HCT116 (cell line): Measurements from ENCODE around the gene PRSS53. TPM values are rescaled to one million over a fixed set of nuclear protein-coding genes. Genes with fewer than 3 reads are reported as not detected.

Experiments
- ATAC-seq: fragments of 200-7000 bp; cut with Tn5 transposase; 2 replicates; pipeline ENCODE4 v1.9.1; 2020; ENCODE audit warnings: mild to moderate bottlenecking, moderate library complexity
- BruUV-seq: library from RNA; stranded (reverse); fragments of 400-500 nt; replicated peaks from 2 replicates; lab custom pipeline; 2021; lab: Mats Ljungman, UMichigan
- CTCF ChIA-PET: fragments of 300-600 bp; sonication (Branson Sonifier 250); formaldehyde crosslinking; loops from one replicate; lab custom pipeline; 2021; ENCODE audit warnings: antibody characterized with exemption; lab: Charles Lee
- POLR2A ChIA-PET: fragments of 300-600, 350-600 bp; sonication (Branson Sonifier 250); formaldehyde crosslinking; loops from one replicate; lab custom pipeline; 2021; ENCODE audit warnings: antibody characterized with exemption; lab: Charles Lee
- RAD21 ChIA-PET, 2 experiments: fragments of 300-600 bp; sonication (Branson Sonifier 250); formaldehyde crosslinking; loops; one replicate each; lab custom pipeline; 2023; ENCODE audit warnings: low total read pairs in 2 of 2; ENCODE audit not compliant: uncharacterized antibody in 2 of 2, unreplicated experiment in 2 of 2, low non-redundant PET in 1 of 2; lab: Charles Lee
- DNase-seq: peaks from one replicate; pipeline ENCODE4 v3.0.0-alpha.2; 2010; ENCODE audit warnings: low read depth, low spot score
- H2AFZ ChIP-seq: fragments of 200-600 bp; shearing (Covaris generic), sonication (generic); 2 replicates; pipeline ENCODE4 v1.6.1; 2017; ENCODE audit warnings: low read depth, mixed run types, mixed read lengths, antibody characterized with exemption, low read length; ENCODE audit not compliant: poor library complexity, severe bottlenecking
- H3K27ac ChIP-seq: 2 replicates; pipeline ENCODE4 v1.5.1; 2012; ENCODE audit warnings: low read depth, low read length
- H3K27me3 ChIP-seq: fragments of 200-600 bp; sonication (generic); 2 replicates; pipeline ENCODE4 v1.6.1; 2016; ENCODE audit warnings: mixed run types, low read length, mixed read lengths; ENCODE audit not compliant: insufficient read depth
- H3K36me3 ChIP-seq, 2 experiments: fragments of 200-500 bp in 1 of 2; fragments of 200-600 bp in 1 of 2; sonication (Bioruptor generic) in 1 of 2; sonication (generic) in 1 of 2; 2 replicates each; pipeline versions ENCODE4 v1.5.1 to v1.6.1; 2014 to 2016; ENCODE audit warnings: low read length in 2 of 2, inconsistent platforms in 1 of 2, mixed read lengths in 1 of 2, mixed run types in 1 of 2; ENCODE audit not compliant: insufficient read depth in 2 of 2, control insufficient read depth in 1 of 2
- H3K4me1 ChIP-seq, 2 experiments: fragments of 200-600 bp in 1 of 2; sonication (generic) in 1 of 2; 2 replicates each; pipeline versions ENCODE4 v1.5.1 to v1.6.1; 2012 to 2017; ENCODE audit warnings: low read length in 2 of 2, inconsistent platforms in 1 of 2, mild to moderate bottlenecking in 1 of 2, mixed read lengths in 1 of 2, mixed run types in 1 of 2, moderate library complexity in 1 of 2; ENCODE audit not compliant: insufficient read depth in 2 of 2, control insufficient read depth in 1 of 2
- H3K4me2 ChIP-seq: fragments of 200-600 bp; sonication (generic); 2 replicates; pipeline ENCODE4 v1.6.1; 2017; ENCODE audit warnings: mixed run types, low read length, mixed read lengths
- H3K4me3 ChIP-seq, 2 experiments: fragments of 200-600 bp in 1 of 2; sonication (generic) in 1 of 2; replicated peaks in 1 of 2; 2 replicates each; pipeline ENCODE4 v1.5.1; 2011 to 2016; ENCODE audit warnings: low read length in 2 of 2, control low read depth in 1 of 2, low read depth in 1 of 2, mild to moderate bottlenecking in 1 of 2, mixed read lengths in 1 of 2, mixed run types in 1 of 2
- H3K79me2 ChIP-seq: fragments of 200-600 bp; sonication (generic); 2 replicates; pipeline ENCODE4 v1.6.1; 2017; ENCODE audit warnings: mild to moderate bottlenecking, mixed run types, low read length, moderate library complexity, mixed read lengths; ENCODE audit not compliant: insufficient read depth
- H3K9ac ChIP-seq: fragments of 200-600 bp; sonication (generic); 2 replicates; pipeline ENCODE4 v1.6.1; 2016; ENCODE audit warnings: low read length, mixed read lengths
- H3K9me2 ChIP-seq: fragments of 200-600 bp; sonication (generic), shearing (Covaris generic); 2 replicates; pipeline ENCODE4 v1.6.1; 2017; ENCODE audit warnings: mixed run types, mild to moderate bottlenecking, moderate library complexity; ENCODE audit not compliant: insufficient read depth
- H3K9me3 ChIP-seq, 2 experiments: fragments of 200-500 bp in 1 of 2; fragments of 200-600 bp in 1 of 2; sonication (Bioruptor generic) in 1 of 2; sonication (generic) in 1 of 2; 2 replicates each; pipeline ENCODE4 v1.6.1; 2014 to 2017; ENCODE audit warnings: low read length in 2 of 2, mixed read lengths in 2 of 2, inconsistent platforms in 1 of 2, low read depth in 1 of 2, mild to moderate bottlenecking in 1 of 2, mixed run types in 1 of 2, moderate library complexity in 1 of 2; ENCODE audit not compliant: control insufficient read depth in 1 of 2, insufficient read depth in 1 of 2
- H4K20me1 ChIP-seq: fragments of 200-600 bp; sonication (generic), shearing (Covaris generic); 2 replicates; pipeline ENCODE4 v1.6.1; 2017; ENCODE audit warnings: mixed run types, mild to moderate bottlenecking, moderate library complexity; ENCODE audit not compliant: insufficient read depth
- ATF3 ChIP-seq: IDR thresholded peaks from 2 replicates; pipeline ENCODE4 v1.6.1; 2012
- CBX3 ChIP-seq: IDR thresholded peaks from 2 replicates; pipeline ENCODE4 v1.6.1; 2012; ENCODE audit warnings: low read depth
- CEBPB ChIP-seq: IDR thresholded peaks from 2 replicates; pipeline ENCODE4 v1.6.1; 2012; ENCODE audit warnings: low read depth
- EGR1 ChIP-seq: IDR thresholded peaks from 2 replicates; pipeline ENCODE4 v1.6.1; 2012; ENCODE audit warnings: low read depth
- ELF1 ChIP-seq: IDR thresholded peaks from 2 replicates; pipeline ENCODE4 v1.6.1; 2012; ENCODE audit warnings: low read depth, borderline replicate concordance
- EZH2 ChIP-seq: fragments of 200-600 bp; sonication (generic); IDR thresholded peaks from 2 replicates; pipeline ENCODE4 v1.6.1; 2017; ENCODE audit warnings: antibody characterized with exemption, mixed run types
- FOSL1 ChIP-seq: IDR thresholded peaks from 2 replicates; pipeline ENCODE4 v1.6.1; 2012; ENCODE audit warnings: low read depth
- JUND ChIP-seq: IDR thresholded peaks from 2 replicates; pipeline ENCODE4 v1.6.1; 2012
- MAX ChIP-seq: IDR thresholded peaks from 2 replicates; pipeline ENCODE4 v1.6.1; 2012
- POLR2A ChIP-seq: IDR thresholded peaks from 2 replicates; pipeline ENCODE4 v1.7.0; 2011; ENCODE audit warnings: borderline replicate concordance; ENCODE audit not compliant: insufficient read depth, insufficient read length; ENCODE audit errors: extremely low read depth
- POLR2AphosphoS5 ChIP-seq: IDR thresholded peaks from 2 replicates; pipeline ENCODE4 v1.6.1; 2011; ENCODE audit warnings: mild to moderate bottlenecking, low read depth, low read length, moderate library complexity
- RAD21 ChIP-seq: IDR thresholded peaks from 2 replicates; pipeline ENCODE4 v1.6.1; 2012; ENCODE audit warnings: low read depth, mild to moderate bottlenecking
- REST ChIP-seq: IDR thresholded peaks from 2 replicates; pipeline ENCODE4 v1.6.1; 2012; ENCODE audit warnings: low read depth
- SIN3A ChIP-seq: IDR thresholded peaks from 2 replicates; pipeline ENCODE4 v1.6.1; 2012; ENCODE audit warnings: low read depth
- SP1 ChIP-seq: IDR thresholded peaks from 2 replicates; pipeline ENCODE4 v1.6.1; 2012; ENCODE audit warnings: low read depth
- TCF7L2 ChIP-seq: IDR thresholded peaks from 2 replicates; pipeline ENCODE4 v1.7.0; 2011; ENCODE audit warnings: borderline replicate concordance, inconsistent platforms; ENCODE audit not compliant: insufficient read depth, insufficient read length; ENCODE audit errors: extremely low read depth
- YY1 ChIP-seq: IDR thresholded peaks from 2 replicates; pipeline ENCODE4 v1.6.1; 2011; ENCODE audit warnings: low read length, low read depth, moderate library complexity, mild to moderate bottlenecking; ENCODE audit not compliant: insufficient replicate concordance; ENCODE audit errors: extremely low read depth
- ZFX ChIP-seq: fragments of 450-650 bp; IDR thresholded peaks from 2 replicates; pipeline ENCODE4 v1.6.1; 2017
- ZNF274 ChIP-seq: fragments of 200-500 bp; sonication (Bioruptor generic); IDR thresholded peaks from 2 replicates; pipeline ENCODE4 v1.6.1; 2014; ENCODE audit warnings: mild to moderate bottlenecking, low read depth, low read length, inconsistent platforms
- intact Hi-C: fragments of 100-400 bp; cut with micrococcal nuclease; formaldehyde crosslinking; loops from 2 replicates; pipeline ENCODE4 v1.10.0; 2022
- total RNA-seq: library from RNA; stranded (reverse); gene quantifications from one replicate; pipeline ENCODE4 v1.2.1, GENCODE V29; 2021; ENCODE audit not compliant: unreplicated experiment

PRSS53 gene
- total RNA-seq, 1 experiment from 2014 or later, result 11.6 TPM

- Histone ChIP-seq H3K27ac (no peak overlapping the region), H3K9ac (no peak overlapping the region), H3K4me1 (peaks cover 7% of the 10 kb centered on the region in 2 experiments), H3K4me2 (no peak overlapping the region), H2AFZ (no peak overlapping the region), H3K4me3 (no peak overlapping the region), H3K9me3 (no peaks in the 10 kb centered on the region), H3K9me2 (no peaks in the 10 kb centered on the region), H3K36me3 (peaks cover 6 to 7% of the 10 kb centered on the region in 2 experiments; a peak in 3 of 4 replicates), H3K27me3 (no peaks in the 10 kb centered on the region), H4K20me1 (no peaks in the 10 kb centered on the region), H3K79me2 (no peaks in the 10 kb centered on the region)
- DNase-seq, result no peak
- no TSS peak for BruUV-seq
- CTCF ChIA-PET, result no interaction called here
- RAD21 ChIA-PET, result no interaction called here
- no peak for ATAC-seq
- intact Hi-C loops, result no loop called here
- POLR2A ChIA-PET, result interaction anchor here (1.7 kb wide), 1 partner anchor 8 kb away, joined by 7 read pairs; the partner anchor contains the start of gene KAT8
- TF ChIP-seq EGR1 (no peak), ZFX (no peak), CBX3 (no peak)
Observed at GRCh38 chr16:31125844-31126243, 37.1 kb upstream of the PRSS53 start.

GRCh38 chr16:31120129-31120528, 31.4 kb upstream of the PRSS53 start:
- Histone ChIP-seq H3K27me3 (no peaks in the 10 kb centered on the region), H3K4me1 (peaks cover 7 to 18% of the 10 kb centered on the region in 2 experiments; a peak in 3 of 4 replicates), H3K27ac (no peak overlapping the region), H3K9me3 (no peaks in the 10 kb centered on the region), H3K4me2 (no peak overlapping the region), H3K9me2 (no peaks in the 10 kb centered on the region), H3K9ac (no peak overlapping the region), H3K79me2 (peaks cover 39% of the 10 kb centered on the region), H3K36me3 (peaks cover 11 to 14% of the 10 kb centered on the region in 2 experiments; a peak in 3 of 4 replicates), H4K20me1 (peaks cover 4% of the 10 kb centered on the region; the same call in 1 of the 2 replicates), H2AFZ (no peak overlapping the region), H3K4me3 (no peak overlapping the region)
- ChIA-PET POLR2A (interaction anchor here (0.9 kb wide), 1 partner anchor 22 kb away, joined by 4 read pairs; no protein-coding TSS in a partner anchor), CTCF (no interaction called here), RAD21 (no interaction called here)
- ATAC-seq (no peak), DNase-seq (no peak)
- intact Hi-C loops, result no loop called here
- BruUV-seq, result no TSS peak
- no peak for TF ChIP-seq TCF7L2
- TF ChIP-seq ELF1, result no peak
- TF ChIP-seq ZNF274, result no peak
- TF ChIP-seq EGR1, result no peak
- no peak for TF ChIP-seq SP1
- no peak for TF ChIP-seq SIN3A
- TF ChIP-seq EZH2, result no peak
- no peak for TF ChIP-seq MAX
- TF ChIP-seq JUND, result no peak
- no peak for TF ChIP-seq CEBPB
- TF ChIP-seq RAD21, result no peak
- TF ChIP-seq POLR2A, result no peak
- TF ChIP-seq REST, result no peak
- no peak for TF ChIP-seq YY1
- no peak for TF ChIP-seq CBX3
- no peak for TF ChIP-seq FOSL1
- no peak for TF ChIP-seq ATF3
- no peak for TF ChIP-seq POLR2AphosphoS5
